ENCODE results near the gene TRHDE.

GRCh38 chr12:72453066-72453465 lies 180.9 kb downstream of the TRHDE start:
- TF ChIP-seq CTCF (conservative IDR thresholded peaks at IDR 0.05): no peak
- no peak for TF ChIP-seq EZH2 (IDR thresholded peaks at IDR 0.05; ENCODE audit: low read depth)

Data from PC-9 (cell line).